Measurements from ENCODE around the gene BABAM2.
"Not testable (repeated sequence)": the region's sequence is repeated elsewhere in the genome, so short reads cannot be mapped to it uniquely, and the experiment has no call there.

The BABAM2 gene

DNA sequence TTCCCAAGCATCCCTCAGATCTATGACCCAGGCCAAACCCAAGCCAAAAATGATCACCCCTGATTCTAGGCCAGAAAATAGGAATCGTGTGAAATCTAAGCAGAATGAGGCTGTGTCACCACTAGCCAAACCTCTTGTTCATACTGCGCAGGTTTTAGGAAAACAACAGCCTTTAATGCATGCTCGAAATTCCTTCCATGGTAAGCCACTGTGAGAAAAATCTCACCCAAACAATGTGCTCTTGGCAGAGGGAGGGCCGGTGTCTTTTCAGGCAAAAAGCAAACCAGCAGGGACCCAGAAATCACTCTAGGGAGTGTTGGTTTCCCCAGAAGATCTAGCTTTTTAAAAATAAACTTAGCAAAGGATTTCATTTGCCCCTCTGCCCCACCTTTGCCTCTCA is 430.9 kb downstream of the BABAM2 start:
- DNase-seq, result no peak

DNA sequence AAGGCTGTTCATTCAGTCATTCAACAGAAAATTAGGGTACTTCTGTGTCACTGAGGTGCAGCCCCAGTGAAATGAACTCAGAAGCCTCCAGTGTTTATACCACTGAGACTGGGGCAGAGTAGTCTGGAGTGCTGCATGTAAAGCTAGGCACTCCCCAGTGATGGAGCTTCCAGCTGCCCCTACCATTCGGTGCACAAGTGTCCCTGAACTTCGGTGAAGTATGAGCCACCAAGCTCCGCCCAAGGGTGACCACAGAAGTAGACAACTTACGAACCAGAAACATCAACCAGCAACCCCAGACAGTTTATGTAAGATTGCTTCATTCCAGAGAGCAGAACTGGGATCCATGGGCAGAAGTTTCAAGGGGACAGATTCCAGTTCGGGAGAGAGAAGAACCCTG is 431.5 kb downstream of the BABAM2 start:
- DNase-seq, result no peak

DNA sequence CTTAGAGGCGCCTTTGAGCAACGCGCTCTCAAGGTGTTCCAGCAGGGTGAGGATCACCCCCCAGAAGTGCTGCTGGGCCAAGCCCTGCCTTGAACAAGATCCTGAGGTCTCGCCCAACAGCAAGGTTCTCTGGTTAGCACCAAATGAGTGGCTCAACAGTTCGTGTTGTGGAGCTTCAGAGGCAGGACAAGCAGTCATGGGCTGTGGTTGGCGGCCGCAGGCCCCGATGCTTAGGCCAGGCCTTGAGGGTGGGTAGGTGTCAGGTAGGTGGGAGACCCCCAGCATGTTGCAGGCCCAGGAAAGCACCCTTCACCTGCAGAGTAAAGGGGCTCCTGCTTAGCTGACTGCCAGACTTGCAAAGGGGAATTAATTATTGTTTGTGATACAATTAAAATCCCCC is 431.9 kb downstream of the BABAM2 start:
- DNase-seq, result no peak

DNA sequence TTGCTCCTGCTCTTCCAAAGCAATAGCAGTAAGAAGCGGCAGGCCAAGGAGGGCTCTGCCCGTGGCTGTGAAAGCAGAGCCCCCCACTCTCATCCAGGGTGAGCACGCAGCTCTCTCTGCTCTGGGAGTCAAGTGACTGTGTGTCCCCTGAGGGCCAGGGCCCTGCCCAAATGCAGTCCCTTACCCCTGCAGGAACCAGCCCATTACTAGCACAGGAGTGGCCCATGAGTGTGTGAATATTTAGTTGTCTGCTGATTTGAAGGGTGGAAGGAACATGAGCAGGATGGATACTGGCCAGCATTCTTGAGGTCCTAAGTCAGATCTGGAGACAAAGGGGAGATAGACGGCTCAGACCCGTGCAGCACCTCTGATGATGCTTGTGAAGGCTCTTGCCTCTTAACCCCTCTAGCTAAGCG is 432.5 kb downstream of the BABAM2 start:
- DNase-seq, result no peak

DNA sequence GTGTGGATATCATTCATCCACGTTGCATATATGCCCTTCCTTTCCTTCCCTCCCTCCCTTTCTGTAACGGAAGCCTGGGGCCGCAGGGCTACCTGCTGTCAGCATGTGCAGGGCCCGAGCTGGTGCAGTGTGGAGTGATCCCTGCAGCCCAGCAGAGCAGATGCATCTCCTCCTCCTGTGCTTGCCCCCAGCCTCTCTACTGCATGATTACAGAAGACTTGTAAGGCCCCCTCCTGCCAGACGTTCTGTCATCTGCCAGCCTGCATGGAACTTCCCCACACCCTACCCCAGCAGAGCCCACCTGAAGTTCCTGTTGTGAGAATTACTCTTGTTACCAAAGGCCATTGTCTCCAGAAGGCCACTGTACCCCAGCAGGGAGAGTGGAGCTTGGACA is 434.6 kb downstream of the BABAM2 start:
- no peak for DNase-seq

DNA sequence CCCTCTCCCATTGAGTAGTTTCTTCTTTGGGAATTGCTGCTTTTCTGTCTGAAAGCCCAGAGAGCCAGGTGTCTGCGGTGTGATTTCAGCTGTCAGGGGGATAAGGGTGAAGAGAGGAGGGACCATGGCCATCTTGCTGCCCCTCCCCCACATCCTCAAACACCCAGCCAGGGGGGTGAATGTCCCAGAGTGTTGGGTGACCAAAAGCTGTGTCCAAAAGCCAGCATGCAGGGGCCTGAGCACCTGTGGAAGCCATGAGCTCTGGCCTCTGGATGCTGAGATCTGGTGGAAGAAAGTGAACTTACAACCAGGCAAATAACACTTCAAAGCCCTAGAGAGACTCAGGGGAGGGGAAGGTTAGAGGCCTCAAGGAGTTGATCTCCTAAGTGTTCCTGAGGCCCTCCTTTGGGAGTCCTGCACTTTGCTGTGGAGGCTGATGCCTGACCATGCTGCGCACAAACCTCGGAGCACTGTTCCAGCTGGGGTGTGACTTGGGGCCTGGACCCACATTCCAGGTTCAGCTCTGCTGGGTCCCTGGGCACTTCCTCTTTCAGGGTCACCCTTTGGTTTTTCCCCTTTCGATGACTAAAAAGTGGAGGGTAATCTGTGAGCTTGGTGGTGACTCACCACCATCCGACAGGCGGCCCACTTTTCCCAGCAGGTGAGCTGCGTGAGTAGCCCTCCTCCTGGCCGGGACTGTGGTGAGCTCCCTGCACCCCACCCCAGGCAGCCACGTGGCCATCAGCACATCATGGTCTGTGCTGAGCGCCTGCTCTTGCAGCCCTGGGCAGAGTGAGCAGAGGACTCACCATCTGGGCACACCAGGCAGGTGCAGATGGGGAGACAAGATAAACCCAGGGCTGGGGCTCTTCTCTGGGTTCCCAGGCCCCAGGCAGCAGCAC is 435.3 kb downstream of the BABAM2 start:
- DNase-seq, result no peak

DNA sequence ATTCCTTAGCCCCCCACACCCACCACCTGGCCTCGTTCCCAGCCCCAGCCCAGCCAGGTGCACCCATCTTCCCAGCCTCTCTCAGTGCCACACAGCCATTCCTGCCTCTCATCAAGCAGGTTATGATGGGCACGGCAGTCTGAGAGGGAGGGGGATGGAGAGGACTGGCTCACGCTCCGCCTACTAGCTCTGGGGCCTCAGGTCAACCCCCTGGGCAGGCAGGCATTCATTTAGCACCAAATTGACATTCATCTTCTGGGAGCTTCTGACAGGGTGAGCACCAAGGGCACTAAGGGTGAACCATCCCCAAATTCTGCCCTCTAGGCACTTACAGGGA is 435.9 kb downstream of the BABAM2 start:
- no peak for DNase-seq

DNA sequence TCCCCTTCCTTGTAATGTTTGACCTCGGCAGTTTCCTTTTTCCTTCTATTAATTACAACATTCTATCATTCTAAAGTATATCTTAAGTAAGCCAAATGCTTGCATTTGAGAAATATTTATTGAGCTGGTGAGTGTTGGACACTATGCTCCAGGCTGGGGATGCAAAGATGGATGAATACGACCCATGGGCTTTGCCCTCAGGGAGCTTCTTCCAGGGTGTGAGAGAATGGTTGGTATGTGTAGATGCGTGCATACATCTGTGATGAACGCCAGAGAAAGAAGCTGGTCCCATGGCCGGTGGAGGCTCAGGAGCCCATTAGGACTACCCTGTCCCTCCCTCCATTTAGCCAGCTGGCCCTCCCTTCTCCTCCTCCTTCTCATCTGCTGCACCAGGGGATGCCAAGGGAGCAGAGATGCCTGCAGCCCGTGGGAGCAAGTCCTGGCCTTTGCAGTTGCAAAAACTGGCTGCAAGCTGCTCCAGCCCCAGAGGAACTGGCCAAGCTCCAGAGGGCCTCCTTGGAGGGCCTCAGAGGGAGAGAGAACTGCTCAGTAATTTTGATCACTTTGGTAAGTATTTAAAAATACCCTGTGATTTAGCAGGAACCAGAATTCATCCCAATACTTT is 436.5 kb downstream of the BABAM2 start:
- no peak for DNase-seq

DNA sequence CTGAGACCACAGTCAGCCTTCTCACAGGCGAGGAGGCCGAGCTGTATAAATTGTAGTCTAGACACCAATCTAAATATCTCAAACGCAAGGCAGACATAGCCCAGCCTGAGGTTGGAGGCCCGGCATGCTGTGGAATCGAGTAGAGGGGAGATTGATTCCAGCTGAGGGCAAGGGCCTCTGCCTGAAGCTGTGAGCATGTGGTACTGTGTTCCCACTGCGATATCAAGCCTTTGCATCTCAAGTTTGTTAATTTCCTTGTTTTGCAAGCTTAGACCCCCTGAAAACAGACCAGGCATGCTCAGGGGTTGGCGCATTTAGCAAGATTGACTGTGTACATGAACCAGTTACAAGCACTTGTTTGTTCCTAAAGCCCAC is 437.0 kb downstream of the BABAM2 start:
- DNase-seq, result no peak

DNA sequence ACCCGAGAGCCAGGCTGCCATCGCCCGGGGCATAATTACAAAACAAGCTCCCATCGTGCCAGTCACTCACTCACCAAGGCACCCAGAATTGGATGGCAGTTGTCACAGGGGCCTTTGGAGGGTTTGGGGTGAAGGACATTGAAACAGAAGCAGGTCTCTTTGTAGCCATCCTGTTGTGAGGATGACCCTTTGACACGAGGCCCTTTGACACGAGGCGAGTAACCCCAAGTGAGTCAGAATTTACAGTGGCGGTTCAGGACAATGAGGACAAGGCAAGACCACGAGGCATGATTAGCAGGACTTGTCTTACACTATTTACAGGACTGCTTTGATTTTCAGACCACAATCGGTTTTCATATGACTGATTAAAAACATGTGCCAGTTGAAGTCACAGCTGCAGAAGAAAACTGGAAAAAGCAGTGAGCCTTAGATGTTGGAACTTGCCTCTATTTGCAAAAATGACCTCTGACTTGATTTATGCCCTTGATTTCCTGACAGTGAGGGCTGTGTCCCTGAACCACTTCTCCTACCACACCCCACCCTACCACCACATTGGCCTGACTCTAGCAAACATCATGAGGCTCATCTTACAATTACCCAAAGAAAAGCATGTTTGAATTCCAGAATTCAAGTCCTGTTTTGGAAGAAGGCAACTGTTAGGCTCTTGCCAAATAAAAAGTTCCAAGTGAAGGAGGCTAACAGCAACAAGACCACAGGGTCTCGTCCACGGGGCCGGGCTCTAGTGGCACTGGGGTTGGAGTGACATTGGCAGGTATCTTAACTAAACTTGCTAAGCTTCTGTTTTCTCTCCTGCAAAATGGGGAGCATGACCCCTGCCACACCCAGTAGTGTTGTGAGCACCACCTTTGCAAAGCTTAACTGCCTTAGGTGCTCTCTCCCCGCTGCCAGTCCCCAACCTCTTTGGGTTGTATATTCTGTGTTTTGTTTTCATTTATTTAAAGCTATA is 437.7 kb downstream of the BABAM2 start:
- DNase-seq, result no peak

DNA sequence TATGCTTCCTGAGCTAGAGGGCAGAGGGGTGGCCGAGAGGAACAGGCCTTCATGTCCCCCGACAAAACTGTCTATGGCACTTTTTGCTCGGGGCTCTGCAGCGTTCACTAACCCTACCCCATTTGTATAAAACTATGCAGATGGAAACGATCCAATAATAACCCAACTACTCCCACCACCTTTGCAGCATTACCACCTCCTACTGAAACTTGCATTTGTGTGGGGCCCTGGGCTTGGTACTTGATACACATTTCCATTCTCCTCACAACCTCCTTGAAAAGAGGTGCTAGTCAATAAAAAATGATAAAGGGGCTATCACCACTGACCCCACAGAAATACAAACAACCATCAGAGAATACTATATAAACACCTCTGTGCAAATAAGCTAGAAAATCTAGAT is 438.7 kb downstream of the BABAM2 start:
- no peak for DNase-seq

DNA sequence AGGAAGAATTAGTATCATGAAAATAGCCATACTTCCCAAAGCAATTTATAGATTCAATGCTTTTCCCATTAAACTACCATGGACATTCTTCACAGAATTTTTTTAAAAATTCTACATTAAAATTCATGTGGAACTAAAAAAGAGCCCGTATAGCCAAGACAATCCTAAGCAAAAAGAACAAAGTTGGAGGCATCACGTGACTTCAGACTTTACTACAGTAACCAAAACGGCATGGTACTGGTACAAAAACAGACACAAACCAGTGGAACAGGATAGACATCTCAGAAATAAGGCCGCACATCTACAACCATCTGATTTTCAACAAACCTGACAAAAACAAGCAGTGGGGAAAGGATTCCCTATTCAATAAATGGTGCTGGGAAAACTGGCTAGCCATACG is 440.2 kb downstream of the BABAM2 start:
- not testable (repeated sequence) for DNase-seq

DNA sequence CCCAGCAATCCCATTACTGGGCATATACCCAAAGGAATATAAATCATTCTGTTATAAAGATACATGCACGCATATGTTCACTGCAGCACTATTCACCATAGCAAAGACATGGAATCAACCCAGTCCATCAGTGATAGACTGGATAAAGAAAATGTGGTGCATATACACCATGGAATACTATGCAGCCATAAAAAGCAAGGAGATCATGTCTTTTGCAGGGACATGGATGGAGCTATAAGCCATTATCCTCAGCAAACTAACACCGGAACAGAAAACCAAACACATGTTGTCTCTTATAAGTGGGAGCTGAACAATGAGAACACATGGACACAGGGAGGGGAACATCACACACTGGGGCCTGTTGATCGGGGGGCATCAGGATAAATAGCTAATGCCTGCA is 441.3 kb downstream of the BABAM2 start:
- DNase-seq, result not testable (repeated sequence)

DNA sequence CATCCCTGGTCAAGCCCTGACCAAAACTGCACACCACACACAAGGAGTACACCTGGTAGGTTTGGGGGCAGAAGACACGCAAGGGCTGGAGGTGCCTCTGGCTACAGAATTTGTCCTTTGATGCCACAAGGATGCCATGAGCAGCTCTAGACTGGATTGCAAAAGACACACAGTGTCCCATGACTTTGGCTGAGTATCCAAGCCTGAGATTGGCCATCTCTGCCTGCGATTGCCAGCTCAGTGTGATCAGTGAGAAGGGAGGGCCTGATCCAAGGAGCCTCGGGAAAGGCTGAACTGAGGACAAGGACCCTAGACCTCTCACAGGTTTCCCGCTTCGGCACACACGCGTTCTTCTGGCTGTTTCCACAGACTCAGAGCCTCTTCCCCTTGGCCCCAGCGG is 442.2 kb downstream of the BABAM2 start:
- DNase-seq, result no peak

DNA sequence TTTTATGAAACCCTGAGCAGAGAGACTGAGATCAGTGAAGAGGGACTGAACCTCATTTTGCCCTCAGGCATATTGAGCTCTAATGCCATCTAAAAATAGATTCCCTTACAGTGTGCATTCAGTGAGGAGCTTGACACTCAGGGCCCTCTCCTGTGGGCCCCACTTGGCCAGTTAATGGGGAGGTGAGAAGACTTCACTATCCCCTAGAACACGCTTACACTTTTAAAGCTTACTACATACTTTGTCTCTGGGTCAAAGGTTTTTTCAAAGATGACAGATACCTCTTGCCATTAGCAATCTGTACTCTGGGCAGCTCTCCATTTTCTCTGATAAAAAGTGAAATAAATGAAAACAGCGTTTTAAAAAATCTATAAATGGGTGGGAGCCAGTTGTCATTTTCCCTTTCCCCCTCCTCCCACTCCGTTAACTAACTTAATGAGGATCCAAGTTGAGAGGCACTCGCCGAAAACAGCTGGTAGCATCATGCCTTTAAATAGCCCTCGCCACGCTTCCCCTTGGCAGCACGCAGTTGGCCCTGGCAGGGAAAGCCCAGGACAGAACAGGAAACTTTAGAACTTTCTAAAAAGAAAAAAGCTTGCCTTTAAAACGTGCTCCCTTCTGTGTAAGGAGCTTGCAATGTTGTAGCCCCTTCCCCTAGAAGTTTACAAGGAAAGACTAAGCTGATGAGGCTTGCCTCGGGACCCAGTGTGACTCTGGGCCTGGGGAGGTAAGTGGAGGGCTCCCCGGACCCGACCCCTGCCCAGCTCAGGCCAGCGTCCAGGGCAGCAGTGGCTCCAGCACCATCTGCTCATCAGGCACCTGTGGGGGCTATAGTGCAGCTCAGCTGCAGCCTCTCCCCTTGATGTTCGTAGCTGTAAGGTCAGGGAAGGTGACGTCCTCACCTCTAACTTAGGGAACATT is 443.3 kb downstream of the BABAM2 start:
- DNase-seq, result no peak

DNA sequence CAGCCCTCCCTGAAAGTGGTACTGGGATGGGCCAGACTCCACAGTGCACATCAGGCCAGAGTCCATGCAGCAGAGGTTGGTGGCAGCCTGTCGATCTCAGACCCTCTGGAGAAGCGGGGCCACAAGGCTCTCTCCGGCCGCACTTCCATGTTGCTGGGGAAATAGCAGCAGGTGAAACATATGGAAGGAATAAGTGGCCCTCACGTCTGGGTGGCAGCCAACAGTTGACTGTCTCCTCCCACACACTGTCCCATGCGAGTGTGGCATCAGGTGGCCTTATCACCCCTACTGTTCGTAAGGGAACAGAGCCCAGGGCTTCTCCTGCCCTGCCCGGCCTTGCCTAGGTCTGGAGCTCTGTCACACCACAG is 444.0 kb downstream of the BABAM2 start:
- no peak for DNase-seq

DNA sequence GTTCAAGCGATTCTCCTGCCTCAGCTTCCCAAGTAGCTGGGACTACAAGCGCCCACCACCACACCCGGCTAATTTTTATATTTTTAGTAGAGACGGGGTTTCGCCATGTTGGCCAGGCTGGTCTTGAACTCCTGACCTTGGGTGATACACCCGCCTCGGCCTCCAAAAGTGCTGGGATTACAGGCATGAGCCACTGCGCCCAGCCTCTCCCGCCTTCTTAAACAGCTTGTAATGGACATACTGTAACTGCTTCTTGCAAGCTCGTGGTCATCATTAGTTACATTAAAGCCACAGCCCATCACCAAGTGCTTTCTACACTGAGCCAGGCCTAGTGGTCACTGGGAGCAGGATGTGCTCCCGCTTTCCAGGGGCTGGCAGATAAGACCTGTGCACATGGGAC is 444.7 kb downstream of the BABAM2 start:
- DNase-seq, result not testable (repeated sequence)

DNA sequence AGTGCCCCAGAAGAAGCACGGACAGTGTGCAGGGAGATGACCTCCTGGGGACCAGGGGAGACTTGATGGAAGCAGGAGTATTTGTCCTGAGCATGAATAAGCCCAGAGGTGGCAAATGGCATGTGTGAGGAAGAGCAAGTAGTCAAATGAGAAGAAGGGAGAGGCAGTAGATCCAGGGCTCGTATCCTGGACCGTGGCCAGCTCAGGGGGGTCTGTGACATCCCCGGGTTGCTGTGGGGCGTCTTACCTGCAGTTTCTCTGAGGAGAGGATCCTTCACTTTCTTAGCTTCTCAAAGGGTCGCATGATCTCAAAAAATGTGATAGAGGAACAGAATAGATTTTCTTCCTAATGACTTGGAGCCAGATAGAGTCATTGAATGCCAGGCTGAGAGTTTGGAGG is 445.1 kb downstream of the BABAM2 start:
- no peak for DNase-seq

DNA sequence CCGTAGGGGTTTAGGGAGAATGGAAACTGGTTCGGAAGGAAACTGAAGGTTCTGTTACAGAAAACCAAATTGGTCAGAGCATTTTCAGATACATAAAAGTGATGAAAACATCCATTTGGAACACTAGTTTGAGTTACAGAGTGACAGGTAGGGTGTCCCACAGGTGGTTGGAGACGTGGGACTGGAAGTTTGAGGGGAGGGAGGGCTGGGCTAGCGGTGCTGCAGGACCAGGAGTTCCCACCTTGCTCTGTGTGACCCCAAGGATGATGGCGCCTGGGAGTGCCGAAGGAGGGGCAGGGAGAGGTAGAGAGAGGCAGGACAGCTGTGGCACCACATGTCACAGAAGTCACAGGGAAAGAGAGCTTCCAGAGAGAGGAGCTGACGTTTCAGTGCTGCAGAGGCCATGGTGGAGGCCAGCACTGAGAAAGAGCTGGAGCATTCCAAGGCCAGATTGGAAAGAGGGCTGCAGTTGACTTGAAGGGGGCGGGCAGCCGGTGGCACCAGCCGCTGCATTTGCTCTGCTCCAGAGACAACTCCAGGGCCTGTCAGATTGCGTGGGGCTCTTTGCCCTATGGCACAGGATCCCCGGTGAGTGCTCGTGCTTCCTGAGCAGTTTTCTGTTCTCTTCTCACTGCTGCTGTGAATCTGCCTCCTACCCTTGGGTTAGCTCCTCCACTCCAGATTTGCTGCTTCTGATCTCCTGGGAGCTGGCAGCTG is 445.9 kb downstream of the BABAM2 start:
- DNase-seq, result no peak

DNA sequence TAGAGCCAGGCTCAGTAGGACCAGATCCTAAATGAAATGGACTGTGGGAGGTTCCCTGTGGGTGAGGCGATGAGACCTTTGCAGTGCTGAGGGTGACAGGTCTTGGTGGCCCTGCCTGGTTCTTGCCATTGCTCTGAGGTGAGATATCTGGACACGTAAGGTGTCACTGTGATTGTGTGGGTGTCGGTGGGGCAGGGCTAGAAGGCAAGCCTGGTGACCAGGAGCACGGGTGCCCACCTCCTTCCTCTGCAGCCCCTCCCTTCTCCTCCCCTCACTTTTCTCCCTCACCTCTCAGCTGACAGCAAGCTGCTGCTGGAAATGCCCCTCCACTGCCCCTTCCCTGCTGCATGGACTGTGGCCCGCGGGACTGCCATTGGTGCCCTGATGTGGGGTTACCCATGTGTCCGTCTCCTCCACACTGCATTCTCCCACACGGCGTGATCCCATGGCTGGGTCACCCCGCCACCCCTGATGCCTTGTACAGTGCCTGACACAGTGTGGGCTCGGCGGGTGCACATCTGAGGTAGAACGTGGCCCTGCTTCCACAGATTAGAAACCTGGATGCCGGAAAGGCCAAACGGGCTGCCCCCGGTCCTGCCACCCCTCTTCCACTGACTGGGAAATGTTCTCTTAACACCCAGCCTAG is 446.6 kb downstream of the BABAM2 start:
- DNase-seq, result no peak

All from activated gamma-delta T cell (primary cell).